ENCODE data around the gene GZF1. TPM values are rescaled to one million over a fixed set of nuclear protein-coding genes. Genes with fewer than 3 reads are reported as not detected.
A peak's percentile ranks its signal among the peaks of the same experiment; 100 is the strongest.
"Not testable (repeated sequence)": the region's sequence is repeated elsewhere in the genome, so short reads cannot be mapped to it uniquely, and the experiment has no call there.

GZF1 gene
- total RNA-seq, 1 donor from 2014 or later, result 54.8 TPM

DNA sequence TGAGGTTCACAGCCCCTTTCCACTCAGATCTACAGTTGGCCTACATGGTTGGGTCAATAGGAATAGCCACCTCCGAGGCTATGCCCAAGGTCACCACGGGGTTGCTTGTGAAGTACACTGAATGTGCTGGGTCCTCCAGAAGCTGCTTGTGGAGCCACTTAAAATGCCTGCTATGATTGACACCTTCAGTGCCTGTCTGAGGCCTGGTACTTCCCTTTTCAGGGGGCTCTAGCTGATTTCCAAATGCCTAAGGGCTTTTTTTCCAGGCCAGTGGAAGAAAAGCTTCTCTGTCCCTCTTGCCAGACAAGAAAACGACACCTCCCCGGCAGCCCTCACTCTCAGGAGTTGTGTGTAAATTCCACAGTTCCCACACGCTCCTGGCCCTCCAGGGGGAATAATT is 17.6 kb upstream of the GZF1 start:
- TF ChIP-seq, protein P1, sequence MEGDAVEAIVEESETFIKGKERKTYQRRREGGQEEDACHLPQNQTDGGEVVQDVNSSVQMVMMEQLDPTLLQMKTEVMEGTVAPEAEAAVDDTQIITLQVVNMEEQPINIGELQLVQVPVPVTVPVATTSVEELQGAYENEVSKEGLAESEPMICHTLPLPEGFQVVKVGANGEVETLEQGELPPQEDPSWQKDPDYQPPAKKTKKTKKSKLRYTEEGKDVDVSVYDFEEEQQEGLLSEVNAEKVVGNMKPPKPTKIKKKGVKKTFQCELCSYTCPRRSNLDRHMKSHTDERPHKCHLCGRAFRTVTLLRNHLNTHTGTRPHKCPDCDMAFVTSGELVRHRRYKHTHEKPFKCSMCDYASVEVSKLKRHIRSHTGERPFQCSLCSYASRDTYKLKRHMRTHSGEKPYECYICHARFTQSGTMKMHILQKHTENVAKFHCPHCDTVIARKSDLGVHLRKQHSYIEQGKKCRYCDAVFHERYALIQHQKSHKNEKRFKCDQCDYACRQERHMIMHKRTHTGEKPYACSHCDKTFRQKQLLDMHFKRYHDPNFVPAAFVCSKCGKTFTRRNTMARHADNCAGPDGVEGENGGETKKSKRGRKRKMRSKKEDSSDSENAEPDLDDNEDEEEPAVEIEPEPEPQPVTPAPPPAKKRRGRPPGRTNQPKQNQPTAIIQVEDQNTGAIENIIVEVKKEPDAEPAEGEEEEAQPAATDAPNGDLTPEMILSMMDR (IDR thresholded peaks at IDR 0.05), result no peak
- Histone ChIP-seq H3K9me3 (no peaks in the 10 kb centered on the region), H3K27ac (no peak overlapping the region), H3K36me3 (no peaks in the 10 kb centered on the region), H3K4me1 (peaks cover 0 to 5% of the 10 kb centered on the region in 2 donors), H3K4me3 (no peak overlapping the region), H3K27me3 (no peaks in the 10 kb centered on the region)
- intact Hi-C loops (cut with DNase I), result loop anchor here (5.0 to 10.0 kb wide), 2 partner anchors 97 to 550 kb away; no protein-coding TSS in a partner anchor
- DNase-seq (ENCODE audit: low spot score in 2 of 2), result no peak

GRCh38 chr20:23346002-23346401 is 16.0 kb upstream of the GZF1 start:
- no peaks in the 10 kb centered on the region for H3K9me3 ChIP-seq
- H3K4me1 ChIP-seq, result peaks cover 0 to 7% of the 10 kb centered on the region in 2 donors
- intact Hi-C loops (cut with DNase I), result loop anchor here (10.0 kb wide), 1 partner anchor 551 kb away; no protein-coding TSS in a partner anchor
- DNase-seq (ENCODE audit: low spot score in 2 of 2), result no peak
- H3K27ac ChIP-seq, result no peak overlapping the region
- H3K27me3 ChIP-seq, result no peaks in the 10 kb centered on the region
- TF ChIP-seq, protein P1 (IDR thresholded peaks at IDR 0.05), result no peak
- no peak overlapping the region for H3K4me3 ChIP-seq
- H3K36me3 ChIP-seq, result no peaks in the 10 kb centered on the region

- Histone ChIP-seq H3K9me3 (no peaks in the 10 kb centered on the region), H3K27ac (peak overlapping the region in 1 of 2 donors; percentile 99), H3K4me1 (peaks cover 3 to 17% of the 10 kb centered on the region in 2 donors), H3K27me3 (no peaks in the 10 kb centered on the region), H3K4me3 (no peak overlapping the region), H3K36me3 (no peaks in the 10 kb centered on the region)
- DNase-seq (ENCODE audit: low spot score in 2 of 2), result no peak
- TF ChIP-seq, protein P1 (IDR thresholded peaks at IDR 0.05), result no peak
- intact Hi-C loops (cut with DNase I), result loop anchor here (10.0 kb wide), 1 partner anchor 553 kb away; no protein-coding TSS in a partner anchor
Observed at GRCh38 chr20:23347791-23348190, 14.2 kb upstream of the GZF1 start.

DNA sequence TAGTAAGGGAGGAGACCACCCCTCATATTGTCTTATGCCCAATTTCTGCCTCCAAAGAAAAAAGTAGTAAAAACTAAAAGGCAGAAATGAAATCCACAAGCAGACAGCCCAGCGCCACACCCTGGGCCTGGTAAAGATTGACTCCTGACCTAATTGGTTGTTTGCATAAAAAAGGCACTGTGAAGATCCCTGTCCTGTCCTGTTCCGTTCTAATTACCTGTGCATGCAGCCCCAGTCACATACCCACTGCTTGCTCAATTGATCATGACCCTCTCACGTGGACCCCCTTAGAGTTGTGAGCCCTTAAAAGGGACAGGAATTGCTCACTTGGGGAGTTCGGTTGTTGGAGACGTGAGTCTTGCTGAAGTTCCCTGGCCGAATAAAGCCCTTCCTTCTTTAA is 13.5 kb upstream of the GZF1 start:
- not testable (repeated sequence) for H3K27me3 ChIP-seq; H3K9me3 ChIP-seq; DNase-seq (ENCODE audit: low spot score in 2 of 2); H3K4me3 ChIP-seq; H3K36me3 ChIP-seq
- intact Hi-C loops (cut with DNase I), result loop anchor here (10.0 kb wide), 1 partner anchor 554 kb away; no protein-coding TSS in a partner anchor
- peak overlapping the region; percentile 99 to 100 for H3K27ac ChIP-seq
- H3K4me1 ChIP-seq, result peaks cover 3 to 18% of the 10 kb centered on the region in 2 donors

DNA sequence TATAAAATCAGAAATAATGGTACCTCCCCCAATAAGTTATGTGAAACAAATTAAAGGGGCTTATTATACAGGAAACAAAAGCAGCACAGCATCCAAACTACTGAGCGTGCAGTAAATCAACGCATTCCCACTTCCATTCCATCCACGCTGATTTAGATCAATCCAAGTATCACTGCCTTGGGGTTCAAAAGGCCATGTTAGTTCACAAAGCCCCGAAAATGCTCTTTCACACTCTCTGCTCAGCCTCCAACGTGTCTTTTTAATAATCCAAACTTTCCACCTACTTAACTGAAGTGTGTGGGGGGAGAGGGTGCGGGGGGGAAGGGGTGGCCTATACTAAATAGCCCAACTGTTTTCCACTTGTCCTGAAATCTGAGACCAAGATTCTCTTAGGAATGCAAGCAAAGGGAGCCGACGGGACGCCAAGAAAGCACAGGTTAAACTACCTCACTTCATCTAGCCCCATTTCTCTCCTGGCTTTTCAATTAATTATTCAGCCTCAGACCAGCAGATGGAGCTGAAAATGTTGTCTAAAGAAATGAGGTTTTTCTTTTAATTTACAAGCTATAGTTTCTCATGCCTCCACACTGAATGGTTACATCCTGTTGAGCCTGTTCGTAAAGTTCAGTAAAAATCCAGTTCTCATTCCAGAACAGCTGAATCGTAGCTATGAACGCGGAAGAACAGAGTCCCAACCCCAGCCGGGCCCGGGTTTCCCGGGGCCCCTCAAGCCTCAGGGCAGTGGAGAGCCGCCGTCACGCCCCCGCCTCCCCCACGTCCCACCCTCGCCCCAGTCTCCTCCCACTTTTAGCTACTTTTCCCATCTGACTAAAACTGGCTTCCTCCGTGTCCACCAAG is 12.4 kb upstream of the GZF1 start:
- peaks cover 3 to 18% of the 10 kb centered on the region in 2 donors for H3K4me1 ChIP-seq
- intact Hi-C loops (cut with DNase I), result loop anchor here (1.0 to 10.0 kb wide), 8 partner anchors 9 to 1705 kb away; partner anchors contain the start of genes ACSS1, APMAP, GZF1 and SYNDIG1
- H3K4me3 ChIP-seq, result peak overlapping the region; percentile 93 to 97
- H3K27me3 ChIP-seq, result no peaks in the 10 kb centered on the region
- H3K27ac ChIP-seq, result peak overlapping the region; percentile 99 to 100
- peak in 1 of 2 donors; percentile 70 for DNase-seq (ENCODE audit: low spot score in 2 of 2)
- no peaks in the 10 kb centered on the region for H3K9me3 ChIP-seq
- TF ChIP-seq, protein P1 (IDR thresholded peaks at IDR 0.05), result peak in 2 of 3 experiments; percentile 37 to 50
- H3K36me3 ChIP-seq, result peaks cover 6% of the 10 kb centered on the region in 2 donors
